ENCODE results near the gene IGSF6. TPM values are rescaled to one million over a fixed set of nuclear protein-coding genes. Genes with fewer than 3 reads are reported as not detected.
"Not testable (repeated sequence)": the region's sequence is repeated elsewhere in the genome, so short reads cannot be mapped to it uniquely, and the experiment has no call there.

IGSF6 gene, protein sequence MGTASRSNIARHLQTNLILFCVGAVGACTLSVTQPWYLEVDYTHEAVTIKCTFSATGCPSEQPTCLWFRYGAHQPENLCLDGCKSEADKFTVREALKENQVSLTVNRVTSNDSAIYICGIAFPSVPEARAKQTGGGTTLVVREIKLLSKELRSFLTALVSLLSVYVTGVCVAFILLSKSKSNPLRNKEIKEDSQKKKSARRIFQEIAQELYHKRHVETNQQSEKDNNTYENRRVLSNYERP
- 1 to 10 TPM in 1 of 2 donors, under 1 TPM in 1; 0.45 to 1.1 TPM for polyA plus RNA-seq

DNA sequence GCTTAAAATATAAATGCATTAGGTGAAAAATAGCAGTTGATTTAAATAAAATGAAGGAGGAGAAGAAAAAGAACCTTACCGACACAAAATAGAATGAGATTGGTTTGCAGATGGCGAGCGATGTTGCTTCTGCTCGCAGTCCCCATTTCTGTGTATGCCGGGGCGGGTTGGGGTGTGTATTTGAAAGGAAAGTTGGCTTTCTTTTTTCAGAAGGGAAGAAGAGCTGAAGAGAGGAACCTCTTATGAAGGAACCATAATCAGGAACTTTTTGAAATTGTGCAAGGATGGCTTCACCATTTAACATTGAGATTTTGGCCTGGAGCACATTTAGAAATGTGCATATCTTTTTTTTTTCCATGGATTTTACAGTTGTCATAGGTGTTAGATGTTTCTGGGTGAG lies at the start of gene IGSF6:
Gene IGSF6, minus strand, starts transcription at position 156 of the 400 bp plus-strand sequence. Its CDS starts 10 bp downstream, at position 146.
- peaks cover 0 to 10% of the 10 kb centered on the region in 2 donors for H3K36me3 ChIP-seq (ENCODE audit: control insufficient read depth in 2 of 2, insufficient read depth in 2 of 2, low read length in 1 of 2)
- H3K27ac ChIP-seq (ENCODE audit: low read depth in 2 of 2, low read length in 1 of 2), result no peak within 1 kb of the TSS
- peaks cover 0 to 10% of the 10 kb centered on the region in 2 donors for H3K4me1 ChIP-seq (ENCODE audit: control insufficient read depth in 2 of 2, insufficient read depth in 2 of 2, low read length in 1 of 2)
- no peak within 1 kb of the TSS for H3K4me3 ChIP-seq (ENCODE audit: low read depth in 1 of 2, low read length in 2 of 2)
- H3K27me3 ChIP-seq (ENCODE audit: control insufficient read depth in 1 of 2, insufficient read depth in 2 of 2, low read length in 2 of 2), result no peaks in the 10 kb centered on the region
- H3K9me3 ChIP-seq (ENCODE audit: control insufficient read depth in 2 of 2, insufficient read depth in 1 of 2, low read depth in 1 of 2, low read length in 1 of 2), result no peaks in the 10 kb centered on the region
- WGBS, 2 donors, result 95% methylated on average over 6 of the region's 6 CpGs

DNA sequence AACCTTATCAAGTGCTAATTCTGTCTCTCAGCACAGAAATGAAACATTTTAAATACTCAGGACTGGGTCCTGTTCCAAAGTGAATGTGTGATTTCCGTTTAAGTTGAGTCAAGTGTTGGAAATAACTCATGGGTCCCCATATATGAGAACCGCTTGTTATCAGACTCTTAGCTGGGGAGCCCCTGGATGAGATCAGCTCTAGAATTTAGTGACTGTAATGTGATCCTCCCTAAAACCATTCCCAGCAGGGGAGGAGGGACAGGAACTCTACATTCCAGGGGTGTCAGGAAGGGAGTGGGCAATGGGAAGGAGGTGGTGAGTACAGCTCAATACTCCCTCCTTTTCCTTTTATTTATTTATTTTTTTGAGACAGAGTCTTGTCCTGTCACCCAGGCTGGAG lies 48.9 kb upstream of the IGSF6 start:
- no peaks in the 10 kb centered on the region for H3K9me3 ChIP-seq (ENCODE audit: control insufficient read depth in 2 of 2, insufficient read depth in 1 of 2, low read depth in 1 of 2, low read length in 1 of 2)
- H3K27ac ChIP-seq (ENCODE audit: low read depth in 2 of 2, low read length in 1 of 2), result no peak overlapping the region
- H3K4me1 ChIP-seq (ENCODE audit: control insufficient read depth in 2 of 2, insufficient read depth in 2 of 2, low read length in 1 of 2), result no peaks in the 10 kb centered on the region
- 40 to 55% methylated on average over 2 of the region's 2 CpGs for WGBS, 2 donors
- no peak overlapping the region for H3K4me3 ChIP-seq (ENCODE audit: low read depth in 1 of 2, low read length in 2 of 2)
- H3K36me3 ChIP-seq (ENCODE audit: control insufficient read depth in 2 of 2, insufficient read depth in 2 of 2, low read length in 1 of 2), result no peaks in the 10 kb centered on the region
- H3K27me3 ChIP-seq (ENCODE audit: control insufficient read depth in 1 of 2, insufficient read depth in 2 of 2, low read length in 2 of 2), result no peaks in the 10 kb centered on the region

DNA sequence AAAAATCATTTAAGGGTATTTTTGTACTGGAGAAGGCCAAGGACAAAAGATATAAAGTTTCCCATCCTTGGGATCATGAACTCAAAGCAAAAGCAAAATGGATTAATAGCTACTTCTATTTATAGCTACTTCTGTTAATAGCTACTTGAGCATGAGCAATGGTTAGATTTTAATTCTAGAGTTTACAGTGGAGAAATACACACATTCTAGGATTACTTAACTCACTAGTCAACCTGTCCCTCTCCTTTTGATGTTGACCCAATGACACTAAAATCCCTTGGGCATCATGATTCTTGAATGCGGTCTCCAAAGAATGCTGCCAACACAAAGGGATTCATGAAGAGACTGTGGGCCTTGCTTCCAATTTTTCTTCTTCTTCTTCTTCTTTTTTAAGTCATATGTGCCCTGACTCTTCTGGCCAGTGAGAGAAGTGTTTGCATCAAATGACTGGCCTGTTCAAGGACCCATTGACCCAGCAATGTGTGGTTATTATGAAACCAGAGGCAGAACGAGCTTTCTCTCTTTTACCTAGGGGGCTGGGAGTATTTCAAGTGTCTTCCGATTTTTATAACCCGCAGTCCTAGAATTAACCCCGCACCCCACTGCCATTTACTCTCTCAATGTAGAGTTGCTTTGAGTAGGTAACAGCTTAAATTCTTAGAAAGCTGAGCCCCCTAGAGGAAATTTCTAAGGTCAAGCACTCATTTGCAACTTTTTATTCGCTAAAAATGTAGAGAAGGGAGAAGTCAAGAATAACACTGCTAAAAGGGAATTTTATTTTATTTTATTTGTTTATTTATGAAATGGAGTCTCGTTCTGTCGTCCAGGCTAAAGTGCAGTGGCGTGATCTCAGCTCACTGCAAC lies 46.0 kb upstream of the IGSF6 start:
- H3K4me3 ChIP-seq (ENCODE audit: low read depth in 1 of 2, low read length in 2 of 2), result no peak overlapping the region
- no peaks in the 10 kb centered on the region for H3K9me3 ChIP-seq (ENCODE audit: control insufficient read depth in 2 of 2, insufficient read depth in 1 of 2, low read depth in 1 of 2, low read length in 1 of 2)
- H3K4me1 ChIP-seq (ENCODE audit: control insufficient read depth in 2 of 2, insufficient read depth in 2 of 2, low read length in 1 of 2), result no peaks in the 10 kb centered on the region
- 78 to 81% methylated on average over 9 of the region's 9 CpGs for WGBS, 2 donors
- no peaks in the 10 kb centered on the region for H3K27me3 ChIP-seq (ENCODE audit: control insufficient read depth in 1 of 2, insufficient read depth in 2 of 2, low read length in 2 of 2)
- H3K36me3 ChIP-seq (ENCODE audit: control insufficient read depth in 2 of 2, insufficient read depth in 2 of 2, low read length in 1 of 2), result no peaks in the 10 kb centered on the region
- no peak overlapping the region for H3K27ac ChIP-seq (ENCODE audit: low read depth in 2 of 2, low read length in 1 of 2)

DNA sequence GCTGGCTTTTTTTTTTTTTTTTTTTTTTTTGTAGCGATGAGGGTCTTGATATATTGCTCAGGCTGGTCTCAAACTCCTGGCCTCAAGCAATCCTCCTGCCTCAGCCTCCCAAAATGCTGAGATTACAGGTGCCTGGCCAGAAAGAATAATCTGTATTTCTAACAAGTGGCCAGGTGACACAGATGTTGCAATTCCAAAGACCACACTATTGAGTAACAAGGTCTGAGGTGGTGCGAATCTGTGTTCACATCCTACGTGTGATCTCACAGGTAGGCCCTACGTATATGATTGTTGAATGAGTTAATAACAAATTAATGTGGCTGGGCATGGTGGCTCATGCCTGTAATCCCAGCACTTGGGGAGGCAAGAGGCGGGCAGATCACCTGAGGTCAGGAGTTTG lies 44.6 kb upstream of the IGSF6 start:
- no peaks in the 10 kb centered on the region for H3K36me3 ChIP-seq (ENCODE audit: control insufficient read depth in 2 of 2, insufficient read depth in 2 of 2, low read length in 1 of 2)
- H3K4me3 ChIP-seq (ENCODE audit: low read depth in 1 of 2, low read length in 2 of 2), result no peak overlapping the region
- WGBS, 2 donors, result 92 to 96% methylated on average over 5 of the region's 5 CpGs
- H3K27me3 ChIP-seq (ENCODE audit: control insufficient read depth in 1 of 2, insufficient read depth in 2 of 2, low read length in 2 of 2), result no peaks in the 10 kb centered on the region
- no peak overlapping the region for H3K27ac ChIP-seq (ENCODE audit: low read depth in 2 of 2, low read length in 1 of 2)
- H3K9me3 ChIP-seq (ENCODE audit: control insufficient read depth in 2 of 2, insufficient read depth in 1 of 2, low read depth in 1 of 2, low read length in 1 of 2), result no peaks in the 10 kb centered on the region
- no peaks in the 10 kb centered on the region for H3K4me1 ChIP-seq (ENCODE audit: control insufficient read depth in 2 of 2, insufficient read depth in 2 of 2, low read length in 1 of 2)

DNA sequence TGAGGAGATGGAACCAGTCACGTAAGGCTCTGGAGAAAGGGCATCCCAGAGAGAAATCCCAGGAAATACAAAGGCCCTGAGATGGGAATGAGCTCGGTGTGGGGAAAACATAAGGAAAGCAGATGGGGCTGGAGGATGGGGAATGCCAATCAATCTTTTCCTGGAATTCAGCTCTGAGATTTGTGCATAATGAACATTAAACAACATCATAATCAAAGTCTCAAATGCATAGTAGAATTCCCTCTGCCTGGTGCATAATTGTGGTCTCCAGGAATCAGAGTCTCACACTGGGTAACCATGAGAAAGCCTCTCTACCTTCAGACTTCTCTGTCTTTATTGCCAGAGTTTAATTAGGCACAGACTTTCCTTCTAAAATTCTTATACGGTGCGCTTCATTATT lies 42.2 kb upstream of the IGSF6 start:
- Histone ChIP-seq H3K4me3 (ENCODE audit: low read depth in 1 of 2, low read length in 2 of 2) (no peak overlapping the region), H3K27ac (ENCODE audit: low read depth in 2 of 2, low read length in 1 of 2) (no peak overlapping the region), H3K9me3 (ENCODE audit: control insufficient read depth in 2 of 2, insufficient read depth in 1 of 2, low read depth in 1 of 2, low read length in 1 of 2) (no peaks in the 10 kb centered on the region), H3K4me1 (ENCODE audit: control insufficient read depth in 2 of 2, insufficient read depth in 2 of 2, low read length in 1 of 2) (no peaks in the 10 kb centered on the region), H3K27me3 (ENCODE audit: control insufficient read depth in 1 of 2, insufficient read depth in 2 of 2, low read length in 2 of 2) (no peaks in the 10 kb centered on the region), H3K36me3 (ENCODE audit: control insufficient read depth in 2 of 2, insufficient read depth in 2 of 2, low read length in 1 of 2) (no peaks in the 10 kb centered on the region)
- 84 to 88% methylated on average over 4 of the region's 4 CpGs for WGBS, 2 donors

DNA sequence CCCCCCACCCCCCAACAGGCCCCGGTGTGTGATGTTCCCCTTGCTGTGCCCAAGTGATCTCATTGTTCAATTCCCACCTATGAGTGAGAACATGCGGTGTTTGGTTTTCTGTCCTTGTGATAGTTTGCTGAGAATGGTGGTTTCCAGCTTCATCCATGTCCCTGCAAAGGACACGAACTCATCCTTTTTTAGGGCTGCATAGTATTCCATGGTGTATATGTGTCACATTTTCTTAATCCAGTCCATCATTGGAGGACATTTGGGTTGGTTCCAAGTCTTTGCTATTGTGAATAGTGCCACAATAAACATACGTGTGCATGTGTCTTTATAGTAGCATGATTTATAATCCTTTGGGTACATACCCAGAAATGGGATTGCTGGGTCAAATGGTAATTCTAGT lies 38.6 kb upstream of the IGSF6 start:
- H3K4me3 ChIP-seq (ENCODE audit: low read depth in 1 of 2, low read length in 2 of 2); H3K4me1 ChIP-seq (ENCODE audit: control insufficient read depth in 2 of 2, insufficient read depth in 2 of 2, low read length in 1 of 2); H3K9me3 ChIP-seq (ENCODE audit: control insufficient read depth in 2 of 2, insufficient read depth in 1 of 2, low read depth in 1 of 2, low read length in 1 of 2); H3K27ac ChIP-seq (ENCODE audit: low read depth in 2 of 2, low read length in 1 of 2); H3K36me3 ChIP-seq (ENCODE audit: control insufficient read depth in 2 of 2, insufficient read depth in 2 of 2, low read length in 1 of 2); H3K27me3 ChIP-seq (ENCODE audit: control insufficient read depth in 1 of 2, insufficient read depth in 2 of 2, low read length in 2 of 2): not testable (repeated sequence)
- 75 to 85% methylated on average over 4 of the region's 4 CpGs for WGBS, 2 donors

DNA sequence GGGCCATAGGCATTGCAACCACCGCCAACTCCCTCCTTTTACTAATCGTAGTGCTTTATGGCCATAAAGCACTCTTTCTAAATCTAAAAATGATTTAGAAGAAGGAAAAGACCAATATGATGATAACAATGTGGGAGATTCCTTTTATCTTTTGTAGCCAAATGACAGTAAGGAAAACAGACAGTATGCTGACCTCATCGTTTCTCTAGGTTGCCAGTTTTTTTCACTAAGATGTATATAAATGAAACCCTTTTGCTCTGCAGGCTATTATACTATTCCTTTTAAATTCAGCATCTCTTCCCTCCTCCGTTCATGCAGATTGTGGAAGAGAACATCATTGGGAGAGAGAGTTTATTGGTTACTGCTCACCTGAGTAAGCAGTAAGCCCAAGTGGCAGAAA lies 36.7 kb upstream of the IGSF6 start:
- Histone ChIP-seq H3K27ac (ENCODE audit: low read depth in 2 of 2, low read length in 1 of 2) (no peak overlapping the region), H3K27me3 (ENCODE audit: control insufficient read depth in 1 of 2, insufficient read depth in 2 of 2, low read length in 2 of 2) (no peaks in the 10 kb centered on the region), H3K4me3 (ENCODE audit: low read depth in 1 of 2, low read length in 2 of 2) (no peak overlapping the region), H3K9me3 (ENCODE audit: control insufficient read depth in 2 of 2, insufficient read depth in 1 of 2, low read depth in 1 of 2, low read length in 1 of 2) (peaks cover 0 to 3% of the 10 kb centered on the region in 2 donors), H3K36me3 (ENCODE audit: control insufficient read depth in 2 of 2, insufficient read depth in 2 of 2, low read length in 1 of 2) (no peaks in the 10 kb centered on the region), H3K4me1 (ENCODE audit: control insufficient read depth in 2 of 2, insufficient read depth in 2 of 2, low read length in 1 of 2) (no peaks in the 10 kb centered on the region)
- 72 to 80% methylated on average over 4 of the region's 4 CpGs for whole genome bisulfite sequencing, 2 donors

DNA sequence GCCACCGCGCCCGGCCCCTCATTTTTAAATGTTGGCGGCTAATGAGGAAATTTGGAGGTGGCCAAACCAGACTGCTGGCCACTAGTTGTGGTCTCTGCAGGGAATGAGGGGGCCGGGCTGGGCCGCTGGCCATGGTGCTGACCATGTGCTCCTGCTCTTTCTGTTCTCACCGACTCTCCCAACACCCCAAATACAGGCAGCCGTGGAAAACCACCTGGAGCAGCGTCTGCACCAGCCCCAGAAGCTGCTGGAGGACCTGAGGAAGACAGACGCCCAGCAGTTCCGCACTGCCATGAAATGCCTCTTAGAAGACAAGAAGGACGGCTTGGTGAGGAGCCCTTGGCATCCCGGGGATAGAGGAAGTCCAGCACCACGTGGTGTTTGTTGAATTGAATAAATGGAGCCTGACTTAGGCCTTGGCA lies 32.6 kb upstream of the IGSF6 start:
- H3K27ac ChIP-seq (ENCODE audit: low read depth in 2 of 2, low read length in 1 of 2), result no peak overlapping the region
- peaks cover 0 to 3% of the 10 kb centered on the region in 2 donors for H3K9me3 ChIP-seq (ENCODE audit: control insufficient read depth in 2 of 2, insufficient read depth in 1 of 2, low read depth in 1 of 2, low read length in 1 of 2)
- H3K4me1 ChIP-seq (ENCODE audit: control insufficient read depth in 2 of 2, insufficient read depth in 2 of 2, low read length in 1 of 2), result no peaks in the 10 kb centered on the region
- no peak overlapping the region for H3K4me3 ChIP-seq (ENCODE audit: low read depth in 1 of 2, low read length in 2 of 2)
- no peaks in the 10 kb centered on the region for H3K36me3 ChIP-seq (ENCODE audit: control insufficient read depth in 2 of 2, insufficient read depth in 2 of 2, low read length in 1 of 2)
- H3K27me3 ChIP-seq (ENCODE audit: control insufficient read depth in 1 of 2, insufficient read depth in 2 of 2, low read length in 2 of 2), result no peaks in the 10 kb centered on the region
- 51 to 55% methylated on average over 14 of the region's 14 CpGs for WGBS, 2 donors

DNA sequence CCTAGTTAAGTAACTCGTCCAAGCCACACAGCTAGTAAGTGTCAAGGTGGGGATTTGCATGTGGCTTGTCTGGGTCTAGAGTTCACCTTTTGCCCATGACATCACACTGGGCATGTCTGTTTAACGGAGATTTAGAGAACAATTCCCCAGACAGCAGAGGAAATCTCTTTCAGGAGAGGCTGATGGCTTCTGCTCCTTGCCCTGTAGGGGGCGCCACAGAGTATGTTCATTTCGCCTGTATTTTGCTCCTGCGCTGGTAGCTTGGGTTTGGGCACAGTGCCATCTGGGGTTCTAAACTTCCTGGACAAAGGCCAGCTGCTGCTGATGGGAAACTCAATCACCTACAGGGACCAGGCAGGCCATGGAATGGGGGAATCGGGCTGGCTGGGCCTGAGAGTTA lies 31.8 kb upstream of the IGSF6 start:
- no peaks in the 10 kb centered on the region for H3K4me1 ChIP-seq (ENCODE audit: control insufficient read depth in 2 of 2, insufficient read depth in 2 of 2, low read length in 1 of 2)
- WGBS, 2 donors, result 32 to 33% methylated on average over 6 of the region's 6 CpGs

More for the DNA sequence above, 31.8 kb upstream of the IGSF6 start:
- Histone ChIP-seq H3K27ac (ENCODE audit: low read depth in 2 of 2, low read length in 1 of 2) (no peak overlapping the region), H3K4me3 (ENCODE audit: low read depth in 1 of 2, low read length in 2 of 2) (no peak overlapping the region), H3K9me3 (ENCODE audit: control insufficient read depth in 2 of 2, insufficient read depth in 1 of 2, low read depth in 1 of 2, low read length in 1 of 2) (peaks cover 0 to 3% of the 10 kb centered on the region in 2 donors), H3K27me3 (ENCODE audit: control insufficient read depth in 1 of 2, insufficient read depth in 2 of 2, low read length in 2 of 2) (no peaks in the 10 kb centered on the region), H3K36me3 (ENCODE audit: control insufficient read depth in 2 of 2, insufficient read depth in 2 of 2, low read length in 1 of 2) (no peaks in the 10 kb centered on the region)

All from esophagus (tissue), 2 donors.